GM19438 (cell line): ENCODE measurements around the gene B3GNT7.
A peak's percentile ranks its signal among the peaks of the same experiment; 100 is the strongest.

Experiments used
- ATAC-seq: cut with Tn5 transposase; IDR thresholded peaks from one replicate; pipeline ENCODE4 v1.9.1; 2021; ENCODE audit warnings: low read depth; ENCODE audit not compliant: unreplicated experiment

The B3GNT7 gene

DNA sequence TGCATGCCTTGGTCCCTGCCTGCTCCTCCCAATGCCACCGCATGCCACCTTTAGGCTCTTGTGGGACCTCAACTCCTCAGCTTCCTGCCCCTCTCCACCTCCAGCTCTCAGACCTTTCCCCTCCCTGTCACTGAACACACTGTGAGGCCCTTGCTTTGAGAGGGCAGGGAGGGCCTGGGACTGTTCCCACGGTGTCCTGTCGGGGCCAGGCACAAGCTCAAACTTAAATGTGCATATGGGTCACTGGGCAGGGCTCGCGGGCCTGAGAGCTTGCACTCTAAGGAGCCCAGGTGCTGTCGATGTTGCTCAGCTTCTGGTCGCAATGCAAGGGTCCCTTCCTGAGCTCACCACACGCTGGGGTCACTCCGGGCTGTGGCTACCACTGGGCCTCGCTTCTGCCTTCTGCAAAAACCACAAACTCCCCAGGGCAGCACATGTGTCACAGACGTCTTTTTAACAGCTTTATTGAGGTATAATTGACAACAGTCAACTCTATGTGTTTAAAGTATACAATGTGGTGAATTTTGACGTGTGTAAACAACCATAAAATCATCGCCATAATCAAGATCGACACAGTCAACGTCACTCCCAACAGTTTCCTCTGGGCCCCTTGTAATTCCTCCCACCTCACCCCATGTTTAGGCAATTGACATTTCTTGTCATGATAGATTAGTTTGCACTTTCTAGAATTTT is 11.9 kb upstream of the B3GNT7 start:
- no peak for ATAC-seq

DNA sequence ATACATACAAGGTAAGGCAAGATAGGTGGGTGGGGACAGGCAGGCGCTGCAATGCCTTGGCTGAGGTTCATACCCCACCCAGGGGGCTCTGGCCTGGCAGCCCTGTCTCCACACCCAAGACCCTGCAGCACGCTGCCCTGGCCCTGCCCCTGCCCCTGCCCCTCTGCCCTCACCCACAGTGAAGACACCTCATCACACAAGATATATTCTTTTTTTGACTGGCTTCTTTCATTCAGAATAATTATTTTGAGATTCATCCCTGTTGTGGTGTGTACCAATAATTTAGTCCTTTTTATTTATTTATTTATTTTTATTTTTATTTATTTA is 11.4 kb upstream of the B3GNT7 start:
- no peak for ATAC-seq

DNA sequence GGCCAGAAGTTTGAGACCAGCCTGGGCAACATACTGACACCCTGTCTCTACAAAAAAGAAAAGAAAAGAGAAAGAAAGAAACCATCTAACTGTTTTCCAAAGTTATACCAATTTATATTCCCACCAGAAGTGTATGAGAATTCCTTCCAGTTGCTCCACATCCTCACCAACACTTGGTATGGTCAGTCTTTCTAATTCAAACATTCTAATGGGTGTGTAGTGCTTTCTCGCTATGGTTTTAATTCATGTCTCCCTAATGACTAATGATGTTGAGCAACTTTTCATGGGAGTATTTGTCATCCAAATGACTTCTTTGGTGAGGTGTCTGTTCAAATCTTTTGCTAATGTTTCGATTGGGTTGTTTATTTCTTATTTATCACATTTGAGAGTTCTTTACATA is 10.5 kb upstream of the B3GNT7 start:
- no peak for ATAC-seq

DNA sequence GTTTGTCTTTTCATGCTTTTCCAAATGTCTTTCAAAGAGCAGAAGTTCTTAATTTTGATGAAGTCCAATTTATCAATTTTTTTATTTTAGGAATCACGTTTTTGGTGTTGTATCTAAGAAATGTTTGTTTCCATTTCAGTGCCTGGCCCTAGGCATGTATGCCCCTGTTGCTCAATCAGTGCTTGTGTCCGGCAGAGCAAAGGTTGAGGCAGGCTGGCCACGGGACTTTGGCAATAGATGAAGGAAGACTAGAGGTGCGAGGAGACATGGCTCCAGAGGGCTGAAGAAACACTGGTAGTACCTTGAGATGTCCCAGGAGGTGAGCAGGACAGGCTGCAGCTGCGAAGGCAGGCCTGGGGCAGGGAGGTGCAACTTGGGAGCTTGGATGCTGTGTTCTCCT is 10.1 kb upstream of the B3GNT7 start:
- ATAC-seq, result no peak

DNA sequence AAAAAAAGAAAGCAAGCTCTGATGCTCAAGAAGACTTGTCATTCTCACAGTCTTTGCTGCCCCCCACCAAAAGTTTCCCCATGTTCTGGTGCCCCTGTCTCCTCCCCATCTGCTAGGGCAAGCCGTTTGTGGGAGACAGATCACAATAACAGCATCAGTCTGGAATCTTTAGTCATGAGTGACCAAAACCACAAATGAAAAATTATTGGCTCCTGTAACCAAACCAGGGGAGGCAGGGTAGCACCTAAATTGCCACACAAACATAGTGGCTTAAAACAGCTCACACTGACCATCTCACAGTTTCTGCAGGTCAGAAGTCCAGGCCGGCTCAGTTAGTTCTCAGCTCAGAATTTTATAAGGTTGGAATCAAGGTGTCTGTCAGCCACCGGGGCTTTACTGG is 9.1 kb upstream of the B3GNT7 start:
- no peak for ATAC-seq

DNA sequence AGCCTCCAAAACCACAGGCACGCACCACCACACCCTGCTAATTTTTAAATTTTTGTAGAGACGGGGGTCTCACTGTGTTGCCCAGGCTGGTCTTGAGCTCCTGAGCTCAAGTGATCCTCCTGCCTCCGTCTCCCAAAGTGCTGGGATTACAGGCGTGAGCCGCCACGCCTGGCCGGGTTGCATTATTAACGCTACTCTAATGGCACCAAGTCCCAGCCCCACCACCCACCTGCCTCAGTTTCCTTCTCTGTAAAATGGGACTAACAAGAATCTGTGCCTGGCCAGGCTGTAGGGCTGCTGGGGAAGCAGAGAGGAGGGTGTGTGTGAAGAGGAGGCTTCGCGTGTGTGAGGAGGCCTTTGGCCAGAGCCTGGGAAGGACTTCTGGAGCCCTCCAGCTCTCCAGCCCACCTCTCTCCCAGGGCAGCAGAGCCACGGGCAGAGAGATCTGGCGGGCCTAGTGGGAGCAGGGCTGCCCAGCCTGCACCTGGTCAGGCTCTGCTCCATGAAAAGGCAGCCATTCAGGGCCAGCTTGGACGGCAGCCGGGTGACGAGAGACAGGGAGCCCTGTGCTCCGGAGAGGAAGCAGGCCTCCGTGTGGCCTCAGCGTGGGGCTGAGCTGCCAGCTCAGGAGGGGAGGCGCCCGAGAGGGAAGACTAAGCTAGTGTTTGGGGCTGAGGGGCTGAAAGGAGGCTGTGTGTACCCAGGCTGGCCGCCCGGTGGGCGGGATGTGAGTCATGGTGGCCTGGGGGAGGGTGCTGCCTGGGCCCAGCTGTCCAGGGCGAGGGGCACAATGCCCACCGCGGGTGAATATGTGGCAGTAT is 7.4 kb upstream of the B3GNT7 start:
- no peak for ATAC-seq

DNA sequence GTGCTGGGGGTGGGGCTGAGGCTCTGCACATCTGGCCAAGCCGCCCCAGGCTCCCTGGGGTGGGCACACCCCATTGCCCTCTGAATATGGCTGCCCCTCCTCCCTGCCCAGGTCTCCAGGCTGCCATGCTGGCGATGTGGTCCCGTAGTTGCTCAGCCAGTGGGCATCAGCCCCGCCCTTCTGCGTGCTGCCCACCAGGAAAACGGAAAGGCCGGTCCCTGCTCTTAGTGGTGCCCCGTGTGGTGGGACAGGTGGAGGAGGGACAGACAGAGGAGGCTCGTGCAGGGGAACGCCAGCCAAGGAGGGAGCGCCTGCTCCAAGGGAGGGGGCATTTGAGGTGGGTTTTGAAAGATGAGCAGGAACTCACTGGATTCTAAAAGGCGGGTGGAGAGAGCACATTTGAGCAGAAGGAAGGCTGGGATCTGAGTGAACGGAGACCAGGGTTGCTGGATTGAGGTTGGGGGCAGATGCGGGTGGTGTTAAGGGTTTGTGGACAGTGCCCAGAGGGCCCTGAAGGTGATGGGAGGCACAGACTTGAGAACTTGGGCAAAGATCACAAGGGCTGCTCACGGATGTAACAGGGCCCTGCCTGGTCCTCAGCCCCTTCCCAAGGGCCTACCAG is 6.7 kb upstream of the B3GNT7 start:
- no peak for ATAC-seq

DNA sequence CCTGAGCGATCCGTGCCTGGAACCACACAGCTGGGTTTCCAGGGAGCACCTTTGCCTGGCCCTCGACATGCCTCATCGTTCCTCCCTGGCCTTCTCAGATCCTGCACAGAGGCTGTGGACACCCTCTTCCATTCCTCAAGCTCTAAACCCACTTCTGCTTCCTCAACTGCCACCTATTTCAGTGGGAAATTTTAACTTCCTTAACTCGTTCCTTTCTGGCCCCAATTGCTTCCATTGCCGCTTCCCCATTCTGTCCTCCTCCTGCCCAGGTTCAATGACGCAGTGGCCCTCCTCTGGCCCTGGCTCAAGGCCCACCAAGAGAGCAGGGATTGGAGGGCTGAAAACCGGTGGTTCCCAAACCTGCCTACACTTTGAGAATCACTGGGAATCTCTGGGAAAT is 4.8 kb upstream of the B3GNT7 start:
- ATAC-seq, result no peak

DNA sequence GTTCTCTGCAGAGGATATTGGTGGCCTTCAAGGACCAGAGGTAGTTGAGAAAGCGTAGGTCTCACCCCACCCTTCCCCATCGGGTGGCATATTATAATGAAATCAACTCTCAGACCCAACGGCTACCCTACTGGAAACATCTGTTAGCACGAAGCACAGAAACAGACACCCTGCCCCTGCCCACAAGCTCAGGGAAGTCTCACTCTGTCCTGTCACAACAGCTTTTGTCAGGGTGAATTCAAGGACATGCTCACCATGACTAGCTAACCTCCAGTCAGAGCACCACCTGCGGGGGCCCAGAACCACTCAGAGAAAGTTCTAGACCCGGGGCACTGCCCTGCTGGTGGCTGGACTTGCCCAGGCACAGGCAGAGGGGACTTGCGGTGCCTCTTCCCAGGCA is 3.5 kb upstream of the B3GNT7 start:
- ATAC-seq, result no peak

DNA sequence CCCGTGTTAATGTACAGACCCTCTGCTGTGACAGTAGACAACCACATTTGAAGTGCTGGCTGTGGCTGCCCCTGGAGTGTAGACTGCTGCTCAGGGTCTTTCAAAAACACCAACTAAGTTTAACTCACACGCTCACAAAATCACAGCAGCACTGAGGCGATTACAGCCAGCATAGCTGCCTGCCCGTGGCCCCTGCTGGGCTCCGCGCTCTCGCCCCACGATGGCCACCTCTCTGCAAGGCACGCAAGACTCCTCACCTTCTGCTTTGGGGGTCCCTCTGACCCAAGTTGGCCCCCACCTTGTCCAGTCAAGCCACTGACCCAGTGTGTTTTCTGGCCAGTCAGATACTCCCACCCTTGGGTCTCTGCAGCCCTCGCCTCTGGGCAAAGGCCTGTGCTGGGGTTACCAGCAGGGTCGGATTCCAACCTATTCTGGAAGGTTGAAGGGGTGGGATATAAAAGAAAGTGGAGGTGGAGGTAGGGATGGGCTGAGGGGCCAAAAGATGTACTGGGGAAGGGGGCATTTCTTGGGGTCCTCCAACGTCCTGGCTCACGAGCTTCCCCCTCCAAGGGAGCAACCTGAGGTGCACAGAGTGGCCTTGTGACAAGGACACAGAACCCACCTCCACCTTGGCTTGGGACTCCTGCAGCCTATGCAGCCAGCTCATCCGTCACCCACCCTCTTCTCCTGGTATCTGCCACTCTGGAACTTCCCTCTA is 2.9 kb upstream of the B3GNT7 start:
- no peak for ATAC-seq

DNA sequence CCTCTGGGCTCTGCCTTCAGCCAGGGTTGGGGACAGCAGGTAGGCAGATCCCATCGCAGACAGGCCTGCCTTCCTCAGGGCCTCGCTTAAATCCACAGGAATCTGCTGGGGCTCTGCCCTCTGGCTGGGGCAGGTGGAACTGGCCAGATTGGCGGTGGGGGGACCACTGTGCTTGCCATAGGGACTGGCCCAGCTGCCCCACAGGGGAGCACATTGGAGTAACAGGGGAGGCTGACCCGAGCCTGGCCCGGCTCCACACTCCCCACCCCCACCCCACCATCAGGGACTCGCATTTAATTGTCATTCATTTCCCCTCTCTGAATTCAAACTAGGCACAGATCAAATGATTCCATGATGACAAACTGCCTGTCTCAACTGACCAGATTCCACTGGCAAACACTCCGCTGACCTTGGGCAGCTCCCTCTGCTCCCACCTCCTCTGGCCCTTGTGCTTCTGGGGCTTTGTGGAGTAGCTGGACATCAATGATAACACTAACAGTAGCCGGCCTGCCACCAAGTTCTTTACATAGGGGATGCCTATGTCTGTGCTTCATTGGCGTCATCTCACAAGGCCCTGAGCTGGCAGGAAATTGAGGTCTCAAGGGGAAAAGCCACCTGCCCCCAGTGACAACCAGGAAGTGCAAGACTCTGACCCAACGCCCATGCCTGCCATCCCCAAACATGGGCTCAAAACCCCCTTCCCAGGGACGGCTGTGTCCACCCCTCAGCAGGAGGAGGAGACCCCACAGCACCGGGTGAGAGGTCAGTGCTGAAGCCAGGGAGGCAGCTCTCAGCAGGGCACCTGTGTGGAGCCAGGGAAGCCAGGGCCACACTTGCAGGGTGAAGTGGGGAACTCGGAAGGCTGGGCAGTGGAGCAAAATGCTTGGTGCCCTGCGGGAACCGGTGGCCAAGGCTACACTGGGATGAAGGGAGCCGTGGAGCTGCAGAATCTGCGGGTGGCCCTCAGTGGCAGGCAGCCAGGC is 2.1 kb upstream of the B3GNT7 start:
- peak; percentile 31 for ATAC-seq

DNA sequence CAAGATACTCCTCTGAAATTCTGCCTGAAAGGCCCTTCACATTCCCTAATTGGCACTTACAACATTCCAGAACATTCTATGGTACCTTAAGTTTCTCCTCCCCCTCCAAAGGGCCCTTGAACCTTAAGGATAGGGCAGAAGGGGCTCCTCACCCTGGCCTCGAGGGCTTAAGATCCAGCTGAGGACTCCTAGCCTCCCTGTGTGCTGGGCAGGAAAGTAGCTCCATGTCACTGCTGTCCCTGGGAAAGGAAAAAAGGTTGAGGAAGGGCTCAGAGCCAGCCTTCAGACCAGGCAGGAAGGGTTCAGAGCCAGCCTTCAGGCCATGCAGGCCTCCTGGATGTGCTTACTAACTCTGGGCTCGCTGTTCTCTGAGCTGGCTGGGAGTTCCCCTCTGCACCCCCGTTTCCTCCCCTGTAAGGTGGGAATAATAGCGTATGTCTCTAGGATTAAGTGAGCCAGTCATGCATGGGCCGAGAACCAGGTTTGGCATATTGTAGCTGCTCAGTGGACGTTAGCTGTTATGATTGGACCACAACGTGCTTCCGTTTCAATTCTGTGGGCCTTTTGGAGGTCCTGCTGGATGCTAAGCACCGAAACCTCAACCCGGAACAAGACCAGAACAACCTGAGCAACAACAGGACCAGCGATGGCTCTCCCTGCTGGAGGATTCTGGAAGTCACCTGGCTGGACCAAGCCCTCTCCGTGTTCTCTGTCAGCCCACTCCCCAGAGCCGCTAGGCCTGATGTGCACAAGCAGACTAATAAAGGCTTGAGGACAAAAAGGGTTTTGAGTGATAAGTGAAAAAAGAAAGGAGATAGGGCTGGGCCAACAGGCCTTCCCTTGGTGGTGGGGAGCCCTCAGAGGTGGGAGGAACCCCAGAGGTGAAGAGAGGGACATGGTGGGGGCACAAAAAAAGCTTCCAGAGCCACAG is 1.0 kb upstream of the B3GNT7 start:
- ATAC-seq, result peak; percentile 55

DNA sequence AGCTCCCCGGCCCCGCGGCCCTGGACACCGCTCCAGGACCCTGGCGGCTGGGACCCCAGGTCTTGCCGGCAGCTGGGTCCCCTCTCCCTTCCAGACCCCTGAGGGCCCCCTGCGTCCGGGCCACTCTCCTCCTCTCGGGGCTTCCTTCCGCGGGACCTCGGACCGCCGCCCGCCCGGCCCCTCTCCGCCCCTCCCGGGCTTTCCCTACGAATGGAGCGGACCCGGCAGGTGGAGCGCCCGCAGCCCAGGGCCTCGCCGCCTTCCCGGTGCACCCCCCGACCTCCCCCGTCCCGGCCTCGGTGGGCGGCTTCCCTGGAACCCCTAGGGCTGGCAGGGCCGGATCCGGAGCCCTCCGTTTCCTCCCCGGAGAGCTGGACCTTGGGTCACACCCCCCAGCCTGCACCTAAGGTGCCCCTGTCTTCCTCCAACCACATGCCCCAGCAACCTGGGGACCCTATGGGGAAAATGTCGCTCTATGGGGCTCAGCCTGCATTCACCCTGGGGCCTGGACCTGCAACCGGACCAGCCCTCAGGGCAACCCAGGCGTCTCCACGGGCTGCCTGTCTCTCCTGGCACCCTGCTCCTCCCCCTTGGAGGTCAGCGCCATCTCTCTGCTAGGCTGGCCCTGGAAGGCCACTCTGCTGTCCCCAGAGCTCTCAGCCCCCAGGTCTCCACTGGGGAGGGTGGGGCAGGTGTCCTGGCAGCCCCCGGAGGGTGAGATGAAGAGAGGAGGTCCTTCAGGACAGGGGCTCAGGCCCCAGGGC is 730 bp downstream of the B3GNT7 start:
- ATAC-seq, result no peak

DNA sequence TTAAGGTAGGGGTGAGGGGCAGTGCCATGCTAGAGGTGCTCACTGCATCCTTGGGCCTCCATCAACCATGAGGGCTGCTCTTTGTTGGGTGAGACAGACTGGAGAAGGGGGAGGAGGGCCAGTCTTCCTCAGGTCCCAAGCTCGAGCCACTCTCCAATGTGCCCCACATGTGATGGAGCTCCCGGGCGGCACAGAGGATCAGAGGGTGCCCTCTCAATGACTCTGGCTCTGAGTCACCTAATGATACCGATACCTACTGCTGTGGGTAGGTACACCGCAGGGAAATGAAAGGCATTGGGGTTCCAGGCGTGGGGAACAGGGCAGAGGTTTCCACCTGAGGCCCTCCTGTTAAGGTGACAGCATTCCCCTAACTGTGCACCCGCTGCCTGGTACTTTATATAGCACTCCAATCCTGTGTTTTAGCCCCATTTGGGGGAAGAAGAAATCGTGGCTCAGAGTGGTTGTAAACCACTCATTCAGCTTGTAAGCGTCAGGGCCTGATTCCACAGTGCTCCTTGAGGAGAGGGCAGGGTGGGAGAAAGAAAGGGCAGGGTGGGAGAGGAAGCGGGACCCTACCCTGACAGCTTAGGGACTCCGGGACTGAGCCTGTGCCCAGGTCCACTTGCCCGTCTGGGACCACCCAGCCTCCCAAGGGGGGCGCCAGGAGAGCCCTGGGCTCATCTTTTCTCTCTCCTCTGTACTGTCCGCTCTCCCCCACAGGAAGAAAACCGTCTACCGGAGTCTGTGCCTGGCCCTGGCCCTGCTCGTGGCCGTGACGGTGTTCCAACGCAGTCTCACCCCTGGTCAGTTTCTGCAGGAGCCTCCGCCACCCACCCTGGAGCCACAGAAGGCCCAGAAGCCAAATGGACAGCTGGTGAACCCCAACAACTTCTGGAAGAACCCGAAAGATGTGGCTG is 1.8 kb downstream of the B3GNT7 start:
- no peak for ATAC-seq

DNA sequence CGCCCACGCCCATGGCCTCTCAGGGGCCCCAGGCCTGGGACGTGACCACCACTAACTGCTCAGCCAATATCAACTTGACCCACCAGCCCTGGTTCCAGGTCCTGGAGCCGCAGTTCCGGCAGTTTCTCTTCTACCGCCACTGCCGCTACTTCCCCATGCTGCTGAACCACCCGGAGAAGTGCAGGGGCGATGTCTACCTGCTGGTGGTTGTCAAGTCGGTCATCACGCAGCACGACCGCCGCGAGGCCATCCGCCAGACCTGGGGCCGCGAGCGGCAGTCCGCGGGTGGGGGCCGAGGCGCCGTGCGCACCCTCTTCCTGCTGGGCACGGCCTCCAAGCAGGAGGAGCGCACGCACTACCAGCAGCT is 2.4 kb downstream of the B3GNT7 start:
- ATAC-seq, result no peak

DNA sequence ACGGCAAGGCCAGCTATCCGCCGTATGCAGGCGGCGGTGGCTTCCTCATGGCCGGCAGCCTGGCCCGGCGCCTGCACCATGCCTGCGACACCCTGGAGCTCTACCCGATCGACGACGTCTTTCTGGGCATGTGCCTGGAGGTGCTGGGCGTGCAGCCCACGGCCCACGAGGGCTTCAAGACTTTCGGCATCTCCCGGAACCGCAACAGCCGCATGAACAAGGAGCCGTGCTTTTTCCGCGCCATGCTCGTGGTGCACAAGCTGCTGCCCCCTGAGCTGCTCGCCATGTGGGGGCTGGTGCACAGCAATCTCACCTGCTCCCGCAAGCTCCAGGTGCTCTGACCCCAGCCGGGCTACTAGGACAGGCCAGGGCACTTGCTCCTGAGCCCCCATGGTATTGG is 3.1 kb downstream of the B3GNT7 start:
- ATAC-seq, result no peak

DNA sequence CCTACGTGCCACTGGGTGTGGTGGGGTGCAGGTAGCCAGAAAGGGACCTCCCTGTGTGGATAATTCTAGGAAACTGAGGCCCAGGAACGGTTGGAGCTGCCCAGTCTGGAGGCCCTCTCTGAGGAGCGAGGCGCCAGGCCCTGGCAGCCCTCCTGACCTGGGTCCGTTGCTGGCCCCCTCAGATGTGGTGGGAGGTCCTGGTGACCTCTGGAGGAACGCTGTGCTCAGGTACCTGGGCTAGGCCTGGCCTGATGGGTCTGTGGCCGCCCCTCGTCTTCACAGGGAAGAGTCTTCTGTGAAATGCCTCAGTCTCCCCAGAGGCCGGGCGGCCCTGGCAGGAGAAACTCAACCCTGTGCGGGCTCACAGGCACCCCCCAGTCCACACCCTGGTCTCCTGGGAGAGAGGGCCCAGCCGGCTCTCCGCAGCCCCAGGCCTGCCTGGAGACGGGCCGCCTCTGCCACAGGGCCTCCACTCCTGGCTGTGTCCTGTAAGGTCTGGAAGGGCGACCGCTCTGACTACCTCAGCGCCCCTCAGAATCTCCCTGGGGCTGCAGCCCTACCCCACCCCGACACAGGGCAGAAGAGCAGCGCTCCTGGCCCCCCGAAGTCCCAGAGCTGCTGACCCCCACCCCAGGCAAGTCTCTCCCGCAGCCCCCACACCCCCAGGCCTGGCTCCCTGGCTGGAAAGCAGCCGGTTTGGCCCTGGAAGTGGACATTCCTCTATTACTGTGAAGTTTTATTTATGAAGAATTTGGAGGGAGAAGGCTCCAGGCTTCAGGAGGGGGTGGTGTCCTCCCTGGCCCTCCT is 3.7 kb downstream of the B3GNT7 start:
- no peak for ATAC-seq
